GM19452 (cell line): ENCODE results near the gene GTF2IRD1.
"Not testable (repeated sequence)": the region's sequence is repeated elsewhere in the genome, so short reads cannot be mapped to it uniquely, and the experiment has no call there.

Source experiments
- ATAC-seq: cut with Tn5 transposase; IDR thresholded peaks from one replicate; pipeline ENCODE4 v1.9.1; 2021; ENCODE audit not compliant: unreplicated experiment

Gene GTF2IRD1

GRCh38 chr7:74453322-74454011 is at the start of gene GTF2IRD1:
Gene GTF2IRD1 (plus strand): TSS chr7:74453906. CDS start chr7:74508081, 54,175 bp downstream.
- peak; percentile 44 for ATAC-seq

- ATAC-seq, result no peak
Observed at GRCh38 chr7:74404388-74404700, 49.4 kb upstream of the GTF2IRD1 start.

GRCh38 chr7:74404741-74405140 is 49.0 kb upstream of the GTF2IRD1 start:
- no peak for ATAC-seq

GRCh38 chr7:74405191-74405898 is 48.4 kb upstream of the GTF2IRD1 start:
- no peak for ATAC-seq

- ATAC-seq, result no peak
Observed at GRCh38 chr7:74405899-74406512, 47.7 kb upstream of the GTF2IRD1 start.

GRCh38 chr7:74407958-74408357 is 45.7 kb upstream of the GTF2IRD1 start:
- ATAC-seq, result no peak

GRCh38 chr7:74409571-74409970 is 44.1 kb upstream of the GTF2IRD1 start:
- ATAC-seq, result no peak

GRCh38 chr7:74410772-74411171 is 42.9 kb upstream of the GTF2IRD1 start:
- no peak for ATAC-seq

GRCh38 chr7:74411571-74411970 is 42.1 kb upstream of the GTF2IRD1 start:
- ATAC-seq, result not testable (repeated sequence)

GRCh38 chr7:74412056-74412455 is 41.6 kb upstream of the GTF2IRD1 start:
- no peak for ATAC-seq

- ATAC-seq, result no peak
Observed at GRCh38 chr7:74412603-74413002, 41.1 kb upstream of the GTF2IRD1 start.

- ATAC-seq, result not testable (repeated sequence)
Observed at GRCh38 chr7:74414595-74415333, 38.9 kb upstream of the GTF2IRD1 start.

- no peak for ATAC-seq
Observed at GRCh38 chr7:74417419-74417971, 36.2 kb upstream of the GTF2IRD1 start.

- ATAC-seq, result no peak
Observed at GRCh38 chr7:74418076-74418475, 35.6 kb upstream of the GTF2IRD1 start.

GRCh38 chr7:74418538-74418937 is 35.2 kb upstream of the GTF2IRD1 start:
- no peak for ATAC-seq

GRCh38 chr7:74419232-74419631 is 34.5 kb upstream of the GTF2IRD1 start:
- not testable (repeated sequence) for ATAC-seq

- no peak for ATAC-seq
Observed at GRCh38 chr7:74420006-74420405, 33.7 kb upstream of the GTF2IRD1 start.

GRCh38 chr7:74424291-74424880 is 29.3 kb upstream of the GTF2IRD1 start:
- no peak for ATAC-seq

- ATAC-seq, result no peak
Observed at GRCh38 chr7:74428023-74428422, 25.7 kb upstream of the GTF2IRD1 start.

GRCh38 chr7:74429153-74429747 is 24.5 kb upstream of the GTF2IRD1 start:
- no peak for ATAC-seq
